Measurements from ENCODE around the gene SLC16A13. TPM values are rescaled to one million over a fixed set of nuclear protein-coding genes. Genes with fewer than 3 reads are reported as not detected.

The SLC16A13 gene
- total and polyA plus RNA-seq, 2 donors (not counting 1 experiment from before 2014, with no cell fraction given): 1.3 to 1.4 TPM

DNA sequence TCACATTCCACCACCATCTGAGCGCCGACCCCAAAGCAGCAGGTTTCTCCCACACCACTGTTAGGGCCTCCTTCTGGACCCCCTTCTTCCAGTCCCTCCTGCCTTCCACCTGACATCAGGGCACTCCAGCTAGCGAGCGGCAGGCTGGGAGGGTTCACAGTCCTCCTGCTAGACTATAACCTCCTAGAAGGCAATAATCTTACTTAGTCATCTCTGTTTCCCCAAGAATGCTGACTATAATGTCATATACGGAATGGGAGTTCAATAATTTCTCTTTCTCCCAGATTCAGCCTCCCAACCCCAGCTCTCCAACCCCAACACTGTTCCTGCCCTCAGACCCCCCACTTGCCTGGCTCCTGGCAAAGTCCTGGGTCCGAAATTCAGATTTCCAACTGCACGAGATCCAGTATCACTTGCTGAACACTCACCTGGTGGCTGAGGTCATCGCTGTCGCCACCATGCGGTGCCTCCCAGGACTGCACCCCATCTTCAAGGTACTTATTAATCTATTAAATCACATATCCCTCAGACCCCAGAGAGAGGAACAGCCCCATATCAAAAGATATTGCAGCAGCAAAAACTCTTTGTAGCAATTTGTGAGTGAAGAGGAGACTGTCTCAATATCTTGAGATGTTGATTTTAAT, 34.4 kb upstream of the SLC16A13 start:
- Histone ChIP-seq H3K9ac (ENCODE audit: insufficient read depth, low read length) (no peak overlapping the region), H4K20me1 (ENCODE audit: control insufficient read depth, extremely low read depth, insufficient read depth, low read length) (peaks cover 2% of the 10 kb centered on the region), H3K79me2 (ENCODE audit: control insufficient read depth, insufficient read depth, low read length) (no peaks in the 10 kb centered on the region), H2AFZ (ENCODE audit: low read length) (no peak overlapping the region), H3K36me3 (ENCODE audit: control insufficient read depth, insufficient read depth, low read length) (peaks cover 9% of the 10 kb centered on the region), H3K27ac (ENCODE audit: insufficient read depth, low read length) (no peak overlapping the region), H3K4me2 (ENCODE audit: extremely low read depth, insufficient read depth, low read length) (no peak overlapping the region), H3K27me3 (ENCODE audit: control insufficient read depth, insufficient read depth, low read length) (no peaks in the 10 kb centered on the region), H3K4me3 (replicated peaks in 1 of 4; ENCODE audit: control extremely low read depth in 1 of 4, insufficient read depth in 1 of 4, low read depth in 3 of 4, low read length in 4 of 4) (no peak overlapping the region), H3K9me3 (ENCODE audit: control insufficient read depth, insufficient read depth, low read depth, low read length) (no peaks in the 10 kb centered on the region), H3K4me1 (ENCODE audit: control insufficient read depth, extremely low read depth, insufficient read depth, low read length) (no peaks in the 10 kb centered on the region)
- TF ChIP-seq, protein P1, sequence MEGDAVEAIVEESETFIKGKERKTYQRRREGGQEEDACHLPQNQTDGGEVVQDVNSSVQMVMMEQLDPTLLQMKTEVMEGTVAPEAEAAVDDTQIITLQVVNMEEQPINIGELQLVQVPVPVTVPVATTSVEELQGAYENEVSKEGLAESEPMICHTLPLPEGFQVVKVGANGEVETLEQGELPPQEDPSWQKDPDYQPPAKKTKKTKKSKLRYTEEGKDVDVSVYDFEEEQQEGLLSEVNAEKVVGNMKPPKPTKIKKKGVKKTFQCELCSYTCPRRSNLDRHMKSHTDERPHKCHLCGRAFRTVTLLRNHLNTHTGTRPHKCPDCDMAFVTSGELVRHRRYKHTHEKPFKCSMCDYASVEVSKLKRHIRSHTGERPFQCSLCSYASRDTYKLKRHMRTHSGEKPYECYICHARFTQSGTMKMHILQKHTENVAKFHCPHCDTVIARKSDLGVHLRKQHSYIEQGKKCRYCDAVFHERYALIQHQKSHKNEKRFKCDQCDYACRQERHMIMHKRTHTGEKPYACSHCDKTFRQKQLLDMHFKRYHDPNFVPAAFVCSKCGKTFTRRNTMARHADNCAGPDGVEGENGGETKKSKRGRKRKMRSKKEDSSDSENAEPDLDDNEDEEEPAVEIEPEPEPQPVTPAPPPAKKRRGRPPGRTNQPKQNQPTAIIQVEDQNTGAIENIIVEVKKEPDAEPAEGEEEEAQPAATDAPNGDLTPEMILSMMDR (conservative IDR thresholded peaks at IDR 0.05 in 1 of 2, IDR thresholded peaks at IDR 0.05 in 1 of 2; ENCODE audit: low read depth in 1 of 2, low read length in 2 of 2): peak; percentile 55 to 70
- no peak for TF ChIP-seq EZH2 (IDR thresholded peaks at IDR 0.05; ENCODE audit: low read length, missing control alignments)
- no peak for DNase-seq (ENCODE audit: low read depth in 2 of 2)

DNA sequence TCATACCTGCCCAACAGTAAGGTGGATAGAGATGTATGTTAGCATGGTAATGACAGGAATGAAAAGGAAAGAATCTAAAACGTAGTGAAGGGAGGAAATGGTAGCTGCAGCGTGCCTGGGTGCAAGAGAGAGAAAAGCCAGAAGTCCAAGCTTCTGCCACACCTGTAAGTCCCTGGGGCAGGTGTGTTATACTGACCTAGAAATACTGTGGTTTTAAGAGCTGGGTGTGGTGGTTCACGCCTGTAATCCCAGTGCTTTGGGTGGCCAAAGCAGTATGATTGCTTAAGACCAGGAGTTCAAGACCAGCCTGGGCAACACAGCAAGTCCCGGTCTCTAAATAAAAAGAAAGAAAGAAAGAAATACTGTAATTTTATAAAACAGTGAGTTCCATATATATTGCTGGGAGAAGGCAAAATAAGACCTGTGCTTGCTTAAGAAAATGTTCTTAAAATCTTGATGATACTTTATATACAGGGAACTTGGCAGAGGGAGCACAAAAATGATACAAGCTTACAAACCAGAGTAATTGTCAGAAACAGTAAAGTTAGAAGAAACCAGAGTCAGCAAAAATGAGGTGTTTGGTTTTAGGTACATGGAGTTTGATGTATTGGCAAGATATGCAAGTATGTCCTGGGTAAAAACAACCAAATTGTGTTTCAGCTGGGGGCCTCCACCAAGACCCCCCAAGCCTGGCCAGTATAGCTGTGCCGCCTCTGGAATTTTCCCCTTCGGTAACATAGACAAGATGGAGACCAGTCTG, 33.3 kb upstream of the SLC16A13 start:
- H3K27me3 ChIP-seq (ENCODE audit: control insufficient read depth, insufficient read depth, low read length): no peaks in the 10 kb centered on the region
- H3K4me3 ChIP-seq (replicated peaks in 1 of 4; ENCODE audit: control extremely low read depth in 1 of 4, insufficient read depth in 1 of 4, low read depth in 3 of 4, low read length in 4 of 4): no peak overlapping the region
- no peak overlapping the region for H3K27ac ChIP-seq (ENCODE audit: insufficient read depth, low read length)
- no peak for TF ChIP-seq EZH2 (IDR thresholded peaks at IDR 0.05; ENCODE audit: low read length, missing control alignments)
- TF ChIP-seq, protein P1 (conservative IDR thresholded peaks at IDR 0.05 in 1 of 2, IDR thresholded peaks at IDR 0.05 in 1 of 2; ENCODE audit: low read depth in 1 of 2, low read length in 2 of 2): no peak
- peaks cover 6% of the 10 kb centered on the region for H3K36me3 ChIP-seq (ENCODE audit: control insufficient read depth, insufficient read depth, low read length)
- no peaks in the 10 kb centered on the region for H3K4me1 ChIP-seq (ENCODE audit: control insufficient read depth, extremely low read depth, insufficient read depth, low read length)
- H3K79me2 ChIP-seq (ENCODE audit: control insufficient read depth, insufficient read depth, low read length): peaks cover 2% of the 10 kb centered on the region
- H4K20me1 ChIP-seq (ENCODE audit: control insufficient read depth, extremely low read depth, insufficient read depth, low read length): peaks cover 2% of the 10 kb centered on the region
- H2AFZ ChIP-seq (ENCODE audit: low read length): no peak overlapping the region
- no peak overlapping the region for H3K4me2 ChIP-seq (ENCODE audit: extremely low read depth, insufficient read depth, low read length)
- H3K9ac ChIP-seq (ENCODE audit: insufficient read depth, low read length): no peak overlapping the region
- DNase-seq (ENCODE audit: low read depth in 2 of 2): no peak
- no peaks in the 10 kb centered on the region for H3K9me3 ChIP-seq (ENCODE audit: control insufficient read depth, insufficient read depth, low read depth, low read length)

DNA sequence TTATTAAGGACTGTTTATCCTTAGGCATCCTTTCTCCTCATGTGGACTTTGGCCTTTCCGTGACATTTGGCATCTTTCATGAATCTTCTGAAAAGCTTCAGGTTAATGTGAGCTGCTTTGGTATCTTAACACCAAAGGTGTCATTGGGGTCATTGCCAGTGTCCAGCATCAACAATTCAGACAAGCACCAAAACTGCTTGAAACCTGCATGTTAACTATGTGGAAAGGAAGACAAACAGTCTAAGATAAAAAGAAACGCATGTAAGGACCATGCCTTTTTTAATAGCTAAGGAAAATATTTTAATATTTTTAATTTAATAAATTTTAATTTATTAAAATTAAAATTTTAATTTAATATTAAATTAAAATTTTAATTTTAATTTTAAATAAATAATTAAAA, 32.1 kb upstream of the SLC16A13 start:
- Histone ChIP-seq H3K27me3 (ENCODE audit: control insufficient read depth, insufficient read depth, low read length) (no peaks in the 10 kb centered on the region), H3K9ac (ENCODE audit: insufficient read depth, low read length) (no peak overlapping the region), H4K20me1 (ENCODE audit: control insufficient read depth, extremely low read depth, insufficient read depth, low read length) (no peaks in the 10 kb centered on the region)

More for the DNA sequence above, 32.1 kb upstream of the SLC16A13 start:
- Histone ChIP-seq H3K9me3 (ENCODE audit: control insufficient read depth, insufficient read depth, low read depth, low read length) (no peaks in the 10 kb centered on the region), H3K4me3 (replicated peaks in 1 of 4; ENCODE audit: control extremely low read depth in 1 of 4, insufficient read depth in 1 of 4, low read depth in 3 of 4, low read length in 4 of 4) (no peak overlapping the region), H3K4me2 (ENCODE audit: extremely low read depth, insufficient read depth, low read length) (no peak overlapping the region), H3K27ac (ENCODE audit: insufficient read depth, low read length) (no peak overlapping the region), H3K36me3 (ENCODE audit: control insufficient read depth, insufficient read depth, low read length) (peaks cover 6% of the 10 kb centered on the region), H2AFZ (ENCODE audit: low read length) (no peak overlapping the region), H3K4me1 (ENCODE audit: control insufficient read depth, extremely low read depth, insufficient read depth, low read length) (no peaks in the 10 kb centered on the region), H3K79me2 (ENCODE audit: control insufficient read depth, insufficient read depth, low read length) (peaks cover 2% of the 10 kb centered on the region)
- TF ChIP-seq EZH2 (IDR thresholded peaks at IDR 0.05; ENCODE audit: low read length, missing control alignments): no peak
- TF ChIP-seq, protein P1 (conservative IDR thresholded peaks at IDR 0.05 in 1 of 2, IDR thresholded peaks at IDR 0.05 in 1 of 2; ENCODE audit: low read depth in 1 of 2, low read length in 2 of 2): no peak
- no peak for DNase-seq (ENCODE audit: low read depth in 2 of 2)
